WTC11 (cell line): ENCODE data around the gene PRDM15. TPM values are rescaled to one million over a fixed set of nuclear protein-coding genes. Genes with fewer than 3 reads are reported as not detected.

ENCODE experiments used
- ATAC-seq: fragments of 200-7000 bp; cut with Tn5 transposase; 2 replicates; pipeline ENCODE4 v1.10.0; 2021; ENCODE audit warnings: mild to moderate bottlenecking, moderate library complexity
- CTCF ChIA-PET: fragments of 300-600 bp; sonication (Branson Sonifier 250); formaldehyde crosslinking; loops from one replicate; lab custom pipeline; 2021; ENCODE audit warnings: antibody characterized with exemption; lab: Charles Lee
- POLR2A ChIA-PET: fragments of 350-600 bp; sonication (Branson Sonifier 250); formaldehyde crosslinking; loops from one replicate; lab custom pipeline; 2021; ENCODE audit warnings: antibody characterized with exemption; lab: Charles Lee
- DNase-seq: peaks from one replicate; pipeline ENCODE4 v3.0.0; 2021; ENCODE audit warnings: low spot score
- H3K27ac Mint-ChIP-seq: 2 replicates; pipeline ENCODE4 v1.8.0; 2021; ENCODE audit warnings: mixed read lengths
- H3K27me3 Mint-ChIP-seq: 2 replicates; pipeline ENCODE4 v1.8.0; 2021; ENCODE audit warnings: low read depth, mild to moderate bottlenecking, moderate library complexity, mixed read lengths
- H3K36me3 Mint-ChIP-seq: 2 replicates; pipeline ENCODE4 v1.8.0; 2021; ENCODE audit warnings: mixed read lengths
- H3K4me1 Mint-ChIP-seq: 2 replicates; pipeline ENCODE4 v1.8.0; 2022; ENCODE audit warnings: mixed read lengths
- H3K4me3 Mint-ChIP-seq: 2 replicates; pipeline ENCODE4 v1.8.0; 2021; ENCODE audit warnings: mild to moderate bottlenecking, moderate library complexity, mixed read lengths
- H3K9me3 Mint-ChIP-seq: 2 replicates; pipeline ENCODE4 v1.8.0; 2021; ENCODE audit warnings: mixed read lengths
- CBFB ChIP-seq: sonication (generic); formaldehyde crosslinking; IDR thresholded peaks from 2 replicates; pipeline ENCODE4 v1.8.1; 2022; ENCODE audit warnings: mild to moderate bottlenecking, low read depth, missing genetic modification reagents
- GRHL2 ChIP-seq: fragments of 250-450 bp; sonication (Bioruptor Pico); IDR thresholded peaks from 2 replicates; pipeline ENCODE4 v1.8.0; 2022; ENCODE audit warnings: mild to moderate bottlenecking, moderate library complexity; ENCODE audit not compliant: insufficient replicate concordance, severe bottlenecking
- JAZF1 ChIP-seq: fragments of 250-450 bp; sonication (Bioruptor Pico); IDR thresholded peaks from 2 replicates; pipeline ENCODE4 v1.9.0; 2021; ENCODE audit warnings: moderate library complexity, mild to moderate bottlenecking, inconsistent platforms
- OVOL2 ChIP-seq: fragments of 250-450 bp; sonication (Bioruptor Pico); IDR thresholded peaks from 2 replicates; pipeline ENCODE4 v1.9.0; 2021; ENCODE audit warnings: mild to moderate bottlenecking, borderline replicate concordance
- SMAD4 ChIP-seq: sonication (generic); formaldehyde crosslinking; IDR thresholded peaks from 2 replicates; pipeline ENCODE4 v1.8.0; 2022; ENCODE audit warnings: mild to moderate bottlenecking, missing genetic modification reagents
- SOX15 ChIP-seq: fragments of 250-450 bp; sonication (Bioruptor Pico); IDR thresholded peaks from 2 replicates; pipeline ENCODE4 v1.9.0; 2021; ENCODE audit warnings: mild to moderate bottlenecking
- TCF7 ChIP-seq: sonication (generic); formaldehyde crosslinking; IDR thresholded peaks from 2 replicates; pipeline ENCODE4 v1.8.0; 2022; ENCODE audit warnings: mild to moderate bottlenecking, low read depth, missing genetic modification reagents, moderate library complexity
- TEAD1 ChIP-seq: sonication (generic); formaldehyde crosslinking; IDR thresholded peaks from 2 replicates; pipeline ENCODE4 v1.8.0; 2022; ENCODE audit warnings: mild to moderate bottlenecking, missing genetic modification reagents
- TP53 ChIP-seq: sonication (generic); formaldehyde crosslinking; IDR thresholded peaks from 2 replicates; pipeline ENCODE4 v1.8.1; 2023; ENCODE audit warnings: mild to moderate bottlenecking, missing genetic modification reagents
- ZNF317 ChIP-seq: sonication (generic); formaldehyde crosslinking; IDR thresholded peaks from 2 replicates; pipeline ENCODE4 v1.8.1; 2023; ENCODE audit warnings: low read depth, mild to moderate bottlenecking, moderate library complexity, missing genetic modification reagents, borderline replicate concordance
- total RNA-seq: library from RNA; stranded (reverse); gene quantifications from 3 replicates; pipeline ENCODE4 v1.2.3, GENCODE V29; 2021
- TF ChIP-seq, protein P1 (sequence below): sonication (generic); formaldehyde crosslinking; IDR thresholded peaks from 2 replicates; pipeline ENCODE4 v1.8.0; 2022; ENCODE audit warnings: missing genetic modification reagents
- TF ChIP-seq, protein P2 (sequence below): sonication (generic); formaldehyde crosslinking; IDR thresholded peaks from 2 replicates; pipeline ENCODE4 v1.8.0; 2023; ENCODE audit warnings: missing genetic modification reagents, mild to moderate bottlenecking, borderline replicate concordance
- TF ChIP-seq, protein P3 (sequence below): sonication (generic); formaldehyde crosslinking; IDR thresholded peaks from 2 replicates; pipeline ENCODE4 v1.8.1; 2023; ENCODE audit warnings: mild to moderate bottlenecking, missing genetic modification reagents, moderate library complexity

The PRDM15 gene
- total RNA-seq, 1 experiment from 2014 or later: 12.9 TPM

DNA sequence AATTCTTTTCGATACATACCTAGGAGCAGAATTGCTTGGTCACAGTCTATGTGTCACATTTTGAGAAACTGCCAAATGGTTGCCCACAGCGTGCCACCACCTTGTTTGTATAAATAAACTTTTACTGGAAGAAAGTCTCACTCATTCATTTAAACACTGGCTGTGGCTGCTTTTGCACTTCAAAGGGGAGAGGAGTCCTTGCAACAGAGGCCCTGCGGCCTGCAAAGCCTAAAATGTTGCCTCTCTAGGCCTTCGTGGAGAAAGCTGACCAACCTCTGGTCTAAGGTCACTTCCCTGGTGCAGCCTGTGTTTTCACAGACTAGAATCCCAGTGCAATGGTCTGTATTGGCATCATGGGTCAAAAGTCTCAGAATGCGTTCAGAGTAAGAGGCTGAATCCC lies 120.6 kb downstream of the PRDM15 start:
- ATAC-seq: no peak
- no peak for DNase-seq
- H3K27me3 Mint-ChIP-seq: peaks cover 30% of the 10 kb centered on the region

DNA sequence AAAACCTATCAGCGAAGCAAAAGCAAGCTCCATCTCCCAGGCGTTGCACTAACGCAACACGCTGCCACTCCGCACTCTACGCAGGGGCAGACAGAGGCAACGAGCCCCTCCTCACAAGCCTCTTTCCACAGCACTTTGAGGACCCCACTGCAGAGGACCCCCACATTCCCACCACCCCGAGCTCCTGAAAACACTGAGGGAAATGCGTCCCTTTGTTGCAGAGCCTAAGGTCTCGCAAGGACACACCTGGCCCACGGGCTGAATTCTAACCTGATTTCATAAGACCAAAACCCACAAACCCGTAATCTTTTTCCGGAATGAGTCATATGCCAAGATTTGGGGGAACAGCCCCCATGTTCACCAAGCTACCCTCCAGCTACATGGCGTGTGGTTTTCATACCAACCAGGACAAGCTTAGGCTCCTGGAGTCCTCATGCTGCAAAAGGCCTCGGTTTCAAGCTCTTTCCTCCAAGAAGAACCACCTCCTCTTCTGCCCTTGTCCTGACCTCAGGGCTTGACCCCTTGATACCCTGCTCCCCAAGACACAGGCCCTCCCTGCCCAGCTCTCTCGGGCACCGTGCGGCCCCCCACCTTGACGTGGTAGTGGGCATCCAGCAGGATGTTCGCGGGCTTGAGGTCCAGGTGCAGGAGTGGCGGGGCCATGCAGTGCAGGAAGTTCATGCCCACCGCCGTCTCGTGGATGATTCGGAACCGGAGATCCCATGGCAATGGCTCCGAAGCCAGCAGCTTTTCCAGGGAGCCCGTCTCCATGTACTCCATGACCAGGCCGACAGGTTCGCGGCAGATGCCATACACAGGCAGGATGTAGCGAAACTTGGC lies 123.0 kb downstream of the PRDM15 start:
- no peak overlapping the region for H3K4me3 Mint-ChIP-seq
- POLR2A ChIA-PET: no interaction called here
- peaks cover 81% of the 10 kb centered on the region for H3K4me1 Mint-ChIP-seq
- ATAC-seq (no peak), DNase-seq (no peak)
- TF ChIP-seq SMAD4 (no peak), TCF7 (CRISPR knock-in tag) (no peak), TP53 (no peak), ZNF317 (CRISPR knock-in tag) (no peak)
- TF ChIP-seq, protein P1, sequence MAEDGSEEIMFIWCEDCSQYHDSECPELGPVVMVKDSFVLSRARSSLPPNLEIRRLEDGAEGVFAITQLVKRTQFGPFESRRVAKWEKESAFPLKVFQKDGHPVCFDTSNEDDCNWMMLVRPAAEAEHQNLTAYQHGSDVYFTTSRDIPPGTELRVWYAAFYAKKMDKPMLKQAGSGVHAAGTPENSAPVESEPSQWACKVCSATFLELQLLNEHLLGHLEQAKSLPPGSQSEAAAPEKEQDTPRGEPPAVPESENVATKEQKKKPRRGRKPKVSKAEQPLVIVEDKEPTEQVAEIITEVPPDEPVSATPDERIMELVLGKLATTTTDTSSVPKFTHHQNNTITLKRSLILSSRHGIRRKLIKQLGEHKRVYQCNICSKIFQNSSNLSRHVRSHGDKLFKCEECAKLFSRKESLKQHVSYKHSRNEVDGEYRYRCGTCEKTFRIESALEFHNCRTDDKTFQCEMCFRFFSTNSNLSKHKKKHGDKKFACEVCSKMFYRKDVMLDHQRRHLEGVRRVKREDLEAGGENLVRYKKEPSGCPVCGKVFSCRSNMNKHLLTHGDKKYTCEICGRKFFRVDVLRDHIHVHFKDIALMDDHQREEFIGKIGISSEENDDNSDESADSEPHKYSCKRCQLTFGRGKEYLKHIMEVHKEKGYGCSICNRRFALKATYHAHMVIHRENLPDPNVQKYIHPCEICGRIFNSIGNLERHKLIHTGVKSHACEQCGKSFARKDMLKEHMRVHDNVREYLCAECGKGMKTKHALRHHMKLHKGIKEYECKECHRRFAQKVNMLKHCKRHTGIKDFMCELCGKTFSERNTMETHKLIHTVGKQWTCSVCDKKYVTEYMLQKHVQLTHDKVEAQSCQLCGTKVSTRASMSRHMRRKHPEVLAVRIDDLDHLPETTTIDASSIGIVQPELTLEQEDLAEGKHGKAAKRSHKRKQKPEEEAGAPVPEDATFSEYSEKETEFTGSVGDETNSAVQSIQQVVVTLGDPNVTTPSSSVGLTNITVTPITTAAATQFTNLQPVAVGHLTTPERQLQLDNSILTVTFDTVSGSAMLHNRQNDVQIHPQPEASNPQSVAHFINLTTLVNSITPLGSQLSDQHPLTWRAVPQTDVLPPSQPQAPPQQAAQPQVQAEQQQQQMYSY (CRISPR knock-in tag): no peak
- TF ChIP-seq, protein P2, sequence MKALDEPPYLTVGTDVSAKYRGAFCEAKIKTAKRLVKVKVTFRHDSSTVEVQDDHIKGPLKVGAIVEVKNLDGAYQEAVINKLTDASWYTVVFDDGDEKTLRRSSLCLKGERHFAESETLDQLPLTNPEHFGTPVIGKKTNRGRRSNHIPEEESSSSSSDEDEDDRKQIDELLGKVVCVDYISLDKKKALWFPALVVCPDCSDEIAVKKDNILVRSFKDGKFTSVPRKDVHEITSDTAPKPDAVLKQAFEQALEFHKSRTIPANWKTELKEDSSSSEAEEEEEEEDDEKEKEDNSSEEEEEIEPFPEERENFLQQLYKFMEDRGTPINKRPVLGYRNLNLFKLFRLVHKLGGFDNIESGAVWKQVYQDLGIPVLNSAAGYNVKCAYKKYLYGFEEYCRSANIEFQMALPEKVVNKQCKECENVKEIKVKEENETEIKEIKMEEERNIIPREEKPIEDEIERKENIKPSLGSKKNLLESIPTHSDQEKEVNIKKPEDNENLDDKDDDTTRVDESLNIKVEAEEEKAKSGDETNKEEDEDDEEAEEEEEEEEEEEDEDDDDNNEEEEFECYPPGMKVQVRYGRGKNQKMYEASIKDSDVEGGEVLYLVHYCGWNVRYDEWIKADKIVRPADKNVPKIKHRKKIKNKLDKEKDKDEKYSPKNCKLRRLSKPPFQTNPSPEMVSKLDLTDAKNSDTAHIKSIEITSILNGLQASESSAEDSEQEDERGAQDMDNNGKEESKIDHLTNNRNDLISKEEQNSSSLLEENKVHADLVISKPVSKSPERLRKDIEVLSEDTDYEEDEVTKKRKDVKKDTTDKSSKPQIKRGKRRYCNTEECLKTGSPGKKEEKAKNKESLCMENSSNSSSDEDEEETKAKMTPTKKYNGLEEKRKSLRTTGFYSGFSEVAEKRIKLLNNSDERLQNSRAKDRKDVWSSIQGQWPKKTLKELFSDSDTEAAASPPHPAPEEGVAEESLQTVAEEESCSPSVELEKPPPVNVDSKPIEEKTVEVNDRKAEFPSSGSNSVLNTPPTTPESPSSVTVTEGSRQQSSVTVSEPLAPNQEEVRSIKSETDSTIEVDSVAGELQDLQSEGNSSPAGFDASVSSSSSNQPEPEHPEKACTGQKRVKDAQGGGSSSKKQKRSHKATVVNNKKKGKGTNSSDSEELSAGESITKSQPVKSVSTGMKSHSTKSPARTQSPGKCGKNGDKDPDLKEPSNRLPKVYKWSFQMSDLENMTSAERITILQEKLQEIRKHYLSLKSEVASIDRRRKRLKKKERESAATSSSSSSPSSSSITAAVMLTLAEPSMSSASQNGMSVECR (CRISPR knock-in tag): no peak
- CTCF ChIA-PET: interaction anchor here (1.0 to 7.3 kb wide), 3 partner anchors 10 to 143 kb away, joined by 4 to 49 read pairs (median 10); no protein-coding TSS in a partner anchor
- peaks cover 23% of the 10 kb centered on the region for H3K36me3 Mint-ChIP-seq
- H3K27ac Mint-ChIP-seq: peak overlapping the region; percentile 66; the same call in 1 of the 2 replicates
- H3K27me3 Mint-ChIP-seq: peaks cover 11% of the 10 kb centered on the region
- no peaks in the 10 kb centered on the region for H3K9me3 Mint-ChIP-seq

More for the DNA sequence above, 120.6 kb downstream of the PRDM15 start:
- ChIA-PET CTCF (interaction anchor here (1.9 to 14.5 kb wide), 2 partner anchors 10 to 147 kb away, joined by 5 to 207 read pairs; no protein-coding TSS in a partner anchor), POLR2A (no interaction called here)
- Mint-ChIP-seq H3K27ac (no peak overlapping the region), H3K4me3 (no peak overlapping the region), H3K9me3 (no peaks in the 10 kb centered on the region), H3K36me3 (peaks cover 23% of the 10 kb centered on the region), H3K4me1 (peaks cover 83% of the 10 kb centered on the region)
- no peak for TF ChIP-seq OVOL2 (CRISPR knock-in tag)

DNA sequence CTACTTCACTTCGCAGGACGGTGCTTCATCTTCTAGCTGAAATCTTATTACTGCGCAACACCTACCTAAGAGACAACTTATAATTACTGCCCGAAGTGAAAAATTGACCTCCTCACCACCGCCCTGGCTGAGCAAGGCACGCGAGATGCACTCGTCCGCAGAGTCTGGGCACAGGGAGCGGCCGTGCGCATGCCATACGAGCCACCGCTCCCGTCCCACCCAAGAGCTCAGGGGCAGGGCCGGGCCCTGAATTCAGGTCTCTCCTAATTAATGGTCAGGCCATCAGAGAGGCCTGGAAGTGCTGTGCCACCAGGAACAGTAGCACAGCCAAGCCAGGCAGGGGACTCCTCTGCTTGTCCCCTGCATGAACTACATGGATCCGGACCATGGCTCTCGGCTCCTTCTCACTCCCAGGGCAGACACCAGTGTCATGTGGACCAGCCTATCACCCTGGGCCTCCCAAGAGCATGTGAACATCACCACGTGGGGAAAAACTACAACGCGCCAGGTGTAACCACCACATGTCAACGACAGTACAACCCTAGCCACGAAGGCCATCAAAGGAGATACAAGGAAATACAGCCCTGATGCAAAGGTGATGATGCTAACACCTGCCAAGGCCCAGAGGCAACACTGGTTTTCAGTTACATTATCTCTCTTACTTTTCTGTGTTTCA lies 123.7 kb downstream of the PRDM15 start:
- ATAC-seq: no peak
- H3K27ac Mint-ChIP-seq: peak overlapping the region; percentile 21

More for the DNA sequence above, 123.7 kb downstream of the PRDM15 start:
- Mint-ChIP-seq H3K4me3 (no peak overlapping the region), H3K9me3 (no peaks in the 10 kb centered on the region), H3K4me1 (peaks cover 76% of the 10 kb centered on the region), H3K27me3 (peaks cover 5% of the 10 kb centered on the region), H3K36me3 (peaks cover 23% of the 10 kb centered on the region)
- DNase-seq: no peak
- ChIA-PET CTCF (interaction anchor here (1.0 to 7.3 kb wide), 3 partner anchors 9 to 143 kb away, joined by 4 to 49 read pairs (median 10); no protein-coding TSS in a partner anchor), POLR2A (interaction anchor here (0.7 kb wide), 1 partner anchor 20 kb away, joined by 3 read pairs; no protein-coding TSS in a partner anchor)
- TF ChIP-seq TCF7 (CRISPR knock-in tag): no peak
- no peak for TF ChIP-seq GRHL2 (CRISPR knock-in tag)
- TF ChIP-seq SMAD4: no peak
- no peak for TF ChIP-seq TEAD1 (CRISPR knock-in tag)
- no peak for TF ChIP-seq SOX15 (CRISPR knock-in tag)
- no peak for TF ChIP-seq JAZF1 (CRISPR knock-in tag)
- no peak for TF ChIP-seq CBFB (CRISPR knock-in tag)
- TF ChIP-seq, protein P2 (CRISPR knock-in tag): no peak
- TF ChIP-seq, protein P3, sequence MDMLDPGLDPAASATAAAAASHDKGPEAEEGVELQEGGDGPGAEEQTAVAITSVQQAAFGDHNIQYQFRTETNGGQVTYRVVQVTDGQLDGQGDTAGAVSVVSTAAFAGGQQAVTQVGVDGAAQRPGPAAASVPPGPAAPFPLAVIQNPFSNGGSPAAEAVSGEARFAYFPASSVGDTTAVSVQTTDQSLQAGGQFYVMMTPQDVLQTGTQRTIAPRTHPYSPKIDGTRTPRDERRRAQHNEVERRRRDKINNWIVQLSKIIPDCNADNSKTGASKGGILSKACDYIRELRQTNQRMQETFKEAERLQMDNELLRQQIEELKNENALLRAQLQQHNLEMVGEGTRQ: no peak
- TF ChIP-seq TP53: no peak
